Prostate gland (tissue), 2 donors: ENCODE results near the gene CDHR2.

ENCODE experiments used
- POLR2A ChIP-seq: fragments of 450-650 bp; IDR thresholded peaks from one replicate; pipeline ENCODE4 v1.6.1; 2016; ENCODE audit warnings: antibody characterized with exemption, mild to moderate bottlenecking
- TF ChIP-seq, protein P1 (sequence below), 4 experiments: fragments of 200-600 bp in 2 of 4; fragments of 450-650 bp in 2 of 4; sonication (generic) in 2 of 4; IDR thresholded peaks; 1 replicate in 3 of 4; 2 replicates in 1 of 4; pipeline ENCODE4 v1.5.1; 2016 to 2019; ENCODE audit warnings: antibody characterized with exemption in 4 of 4, mild to moderate bottlenecking in 2 of 4, moderate library complexity in 2 of 4

GRCh38 chr5:176589039-176589769 lies 40.1 kb downstream of the CDHR2 start:
- TF ChIP-seq, protein P1, sequence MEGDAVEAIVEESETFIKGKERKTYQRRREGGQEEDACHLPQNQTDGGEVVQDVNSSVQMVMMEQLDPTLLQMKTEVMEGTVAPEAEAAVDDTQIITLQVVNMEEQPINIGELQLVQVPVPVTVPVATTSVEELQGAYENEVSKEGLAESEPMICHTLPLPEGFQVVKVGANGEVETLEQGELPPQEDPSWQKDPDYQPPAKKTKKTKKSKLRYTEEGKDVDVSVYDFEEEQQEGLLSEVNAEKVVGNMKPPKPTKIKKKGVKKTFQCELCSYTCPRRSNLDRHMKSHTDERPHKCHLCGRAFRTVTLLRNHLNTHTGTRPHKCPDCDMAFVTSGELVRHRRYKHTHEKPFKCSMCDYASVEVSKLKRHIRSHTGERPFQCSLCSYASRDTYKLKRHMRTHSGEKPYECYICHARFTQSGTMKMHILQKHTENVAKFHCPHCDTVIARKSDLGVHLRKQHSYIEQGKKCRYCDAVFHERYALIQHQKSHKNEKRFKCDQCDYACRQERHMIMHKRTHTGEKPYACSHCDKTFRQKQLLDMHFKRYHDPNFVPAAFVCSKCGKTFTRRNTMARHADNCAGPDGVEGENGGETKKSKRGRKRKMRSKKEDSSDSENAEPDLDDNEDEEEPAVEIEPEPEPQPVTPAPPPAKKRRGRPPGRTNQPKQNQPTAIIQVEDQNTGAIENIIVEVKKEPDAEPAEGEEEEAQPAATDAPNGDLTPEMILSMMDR (IDR thresholded peaks at IDR 0.05): no peak
- TF ChIP-seq POLR2A: no peak
